Choroid plexus epithelial cell (primary cell): ENCODE data around the gene SH3PXD2A.
A peak's percentile ranks its signal among the peaks of the same experiment; 100 is the strongest.

Experiments used
- DNase-seq: peaks from one replicate; pipeline ENCODE4 v3.0.0-alpha.2; 2010; ENCODE audit warnings: low read depth
- H3K4me3 ChIP-seq: 2 replicates; pipeline ENCODE4 v1.5.1; 2011; ENCODE audit warnings: low read depth, mild to moderate bottlenecking, control low read depth, low read length, moderate library complexity
- TF ChIP-seq, protein P1 (sequence below): conservative IDR thresholded peaks from 2 replicates; pipeline ENCODE4 v1.5.1; 2011; ENCODE audit warnings: low read depth, mild to moderate bottlenecking, control low read depth, inconsistent platforms, low read length, moderate library complexity

Gene SH3PXD2A

DNA sequence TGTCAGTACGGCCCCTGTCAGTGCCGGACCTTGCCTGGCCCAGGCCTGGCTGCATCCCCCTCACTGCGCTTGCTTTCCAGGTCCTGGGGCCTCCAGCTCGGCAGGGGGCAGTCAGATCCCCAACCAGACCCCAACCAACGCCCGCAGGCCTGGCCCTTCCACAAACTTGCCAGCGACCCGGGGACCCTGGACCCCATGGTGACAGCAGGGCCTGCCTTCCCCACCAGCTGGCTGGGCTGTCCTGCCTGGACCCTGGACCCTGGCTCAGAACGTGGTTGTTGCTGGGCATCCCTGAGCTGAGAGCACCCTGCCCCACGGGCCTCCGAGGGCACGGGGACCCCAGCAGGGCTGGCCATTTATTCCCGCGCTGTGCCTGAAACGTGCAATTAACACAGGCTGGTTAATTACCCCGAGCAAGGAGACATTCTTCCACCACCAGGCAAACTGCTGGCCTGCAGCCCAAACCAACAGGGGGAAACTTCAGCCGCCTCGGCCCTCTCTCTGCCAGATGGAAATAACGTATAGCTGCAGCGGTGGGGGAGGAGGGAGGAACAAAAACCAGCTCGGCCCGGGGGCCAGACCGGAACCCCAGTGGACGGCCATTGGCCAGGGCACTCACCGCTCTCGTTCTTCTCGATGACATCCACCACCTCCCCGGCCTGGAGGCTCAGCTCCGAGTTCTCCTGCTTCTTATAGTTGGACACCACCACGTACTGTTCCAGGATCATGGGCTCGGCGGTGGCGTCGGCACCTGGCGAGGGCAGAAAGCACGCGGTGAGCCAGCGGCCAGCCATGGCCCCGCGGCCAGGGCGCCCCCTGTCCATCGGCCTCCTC lies 194.8 kb downstream of the SH3PXD2A start:
- peak; percentile 69 for DNase-seq
- TF ChIP-seq, protein P1, sequence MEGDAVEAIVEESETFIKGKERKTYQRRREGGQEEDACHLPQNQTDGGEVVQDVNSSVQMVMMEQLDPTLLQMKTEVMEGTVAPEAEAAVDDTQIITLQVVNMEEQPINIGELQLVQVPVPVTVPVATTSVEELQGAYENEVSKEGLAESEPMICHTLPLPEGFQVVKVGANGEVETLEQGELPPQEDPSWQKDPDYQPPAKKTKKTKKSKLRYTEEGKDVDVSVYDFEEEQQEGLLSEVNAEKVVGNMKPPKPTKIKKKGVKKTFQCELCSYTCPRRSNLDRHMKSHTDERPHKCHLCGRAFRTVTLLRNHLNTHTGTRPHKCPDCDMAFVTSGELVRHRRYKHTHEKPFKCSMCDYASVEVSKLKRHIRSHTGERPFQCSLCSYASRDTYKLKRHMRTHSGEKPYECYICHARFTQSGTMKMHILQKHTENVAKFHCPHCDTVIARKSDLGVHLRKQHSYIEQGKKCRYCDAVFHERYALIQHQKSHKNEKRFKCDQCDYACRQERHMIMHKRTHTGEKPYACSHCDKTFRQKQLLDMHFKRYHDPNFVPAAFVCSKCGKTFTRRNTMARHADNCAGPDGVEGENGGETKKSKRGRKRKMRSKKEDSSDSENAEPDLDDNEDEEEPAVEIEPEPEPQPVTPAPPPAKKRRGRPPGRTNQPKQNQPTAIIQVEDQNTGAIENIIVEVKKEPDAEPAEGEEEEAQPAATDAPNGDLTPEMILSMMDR, result peak; percentile 28
- peak overlapping the region; percentile 75 for H3K4me3 ChIP-seq

DNA sequence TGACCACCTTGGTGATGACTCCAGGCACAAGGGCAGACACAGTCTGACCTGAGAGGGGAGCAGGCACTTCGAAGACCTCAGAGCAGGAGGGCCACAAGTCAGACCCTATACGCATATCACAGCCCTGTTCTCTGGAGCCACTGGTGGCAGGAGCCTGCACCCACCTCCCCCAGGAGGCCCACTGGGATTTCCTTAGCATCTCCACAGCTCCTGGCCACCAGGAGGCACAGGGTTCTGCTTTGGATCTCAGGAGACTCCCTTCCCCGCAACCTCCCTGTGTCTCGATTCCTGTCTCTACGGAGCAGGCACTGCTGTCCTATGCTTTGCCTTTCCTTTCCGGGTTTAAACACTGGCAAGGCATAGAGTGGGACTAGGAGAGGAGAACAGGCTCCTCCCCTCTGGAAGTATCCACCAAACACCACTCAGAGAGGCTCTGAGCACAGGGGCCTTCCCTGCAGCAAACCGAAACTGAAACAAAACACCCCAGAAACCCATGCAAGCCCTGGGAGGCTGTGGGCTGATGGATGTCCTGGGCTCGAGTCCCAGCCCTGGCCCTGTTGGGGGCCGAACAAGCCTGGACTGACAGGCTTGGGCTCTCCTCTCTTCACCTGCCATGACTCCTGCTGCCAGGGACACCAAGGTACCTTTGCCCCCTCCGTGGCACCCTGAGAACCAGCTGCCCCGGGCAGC lies 195.6 kb downstream of the SH3PXD2A start:
- peak overlapping the region; percentile 75 for H3K4me3 ChIP-seq
- TF ChIP-seq, protein P1, result peak; percentile 43
- DNase-seq, result peak; percentile 96

DNA sequence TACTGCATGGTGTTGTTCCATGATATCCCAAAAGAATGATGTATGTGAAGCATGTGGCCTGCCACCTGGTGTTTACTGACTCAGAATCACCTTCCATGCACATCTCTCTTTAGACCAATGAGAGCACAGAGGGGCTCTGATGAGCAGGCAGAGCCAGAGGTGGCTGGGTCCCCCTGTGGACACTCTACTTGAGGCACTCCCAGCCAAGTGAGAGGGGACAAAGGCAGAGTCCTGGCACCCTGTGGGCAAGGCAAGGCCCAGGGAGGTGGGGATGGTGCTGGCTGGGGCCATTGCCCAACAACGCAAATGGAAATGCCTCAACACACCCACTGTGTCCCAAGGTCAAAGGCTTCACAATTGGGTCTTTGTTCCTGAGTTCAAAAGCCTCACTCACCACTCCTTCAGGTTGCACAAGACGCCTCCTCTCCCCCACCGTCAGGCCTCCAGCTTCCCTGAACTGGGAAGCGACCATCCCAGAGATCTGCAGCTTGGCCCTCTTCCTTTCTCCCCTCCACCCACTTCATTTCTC lies 197.3 kb downstream of the SH3PXD2A start:
- no peak for DNase-seq
- TF ChIP-seq, protein P1, result no peak
- no peak overlapping the region for H3K4me3 ChIP-seq

DNA sequence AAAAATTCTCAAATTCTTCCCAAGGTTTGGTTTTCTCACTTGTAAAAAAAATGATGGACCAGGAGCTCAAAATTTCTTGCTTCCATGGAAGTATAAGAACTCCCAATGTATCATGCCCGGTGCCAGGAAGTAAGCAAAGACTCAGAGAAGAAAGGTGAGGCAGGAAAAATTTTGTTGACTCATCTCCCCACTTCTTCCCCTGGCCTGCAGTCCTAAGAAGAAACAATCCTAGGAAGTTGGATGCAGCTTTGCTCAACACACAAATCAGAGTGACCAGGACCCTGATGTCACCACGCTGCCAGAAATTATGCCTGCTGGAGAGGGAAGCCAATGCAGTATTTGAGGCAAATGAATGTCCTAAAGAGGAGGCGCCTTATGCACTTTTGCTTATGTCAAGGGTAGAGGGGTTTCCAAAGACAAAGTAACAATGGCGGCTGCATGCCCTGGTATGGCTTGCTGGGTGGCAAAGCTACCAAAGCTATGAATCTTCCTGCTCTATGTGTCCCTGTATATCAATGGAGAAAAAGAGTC lies 198.2 kb downstream of the SH3PXD2A start:
- no peak overlapping the region for H3K4me3 ChIP-seq
- TF ChIP-seq, protein P1, result no peak
- DNase-seq, result no peak

DNA sequence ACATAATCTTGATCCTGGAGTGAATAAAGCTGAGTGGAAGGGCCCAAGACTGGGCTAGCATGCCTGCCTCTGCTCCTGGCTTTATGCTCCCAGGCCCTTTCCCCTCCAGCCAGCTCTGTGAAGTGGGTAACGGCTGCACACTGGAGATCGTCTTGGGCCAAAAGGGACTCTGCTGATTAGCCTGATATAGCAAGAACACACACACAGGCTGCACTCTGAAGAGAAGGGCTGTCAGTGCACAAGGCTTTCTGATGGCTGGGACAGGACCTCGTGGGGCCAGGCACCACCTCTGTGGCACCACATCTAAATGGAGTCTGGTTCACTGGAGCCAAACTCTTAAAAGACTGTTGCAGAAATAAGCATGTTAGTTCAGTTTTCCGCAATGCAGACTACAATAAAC lies 200.5 kb downstream of the SH3PXD2A start:
- no peak overlapping the region for H3K4me3 ChIP-seq
- TF ChIP-seq, protein P1, result no peak
- DNase-seq, result no peak

DNA sequence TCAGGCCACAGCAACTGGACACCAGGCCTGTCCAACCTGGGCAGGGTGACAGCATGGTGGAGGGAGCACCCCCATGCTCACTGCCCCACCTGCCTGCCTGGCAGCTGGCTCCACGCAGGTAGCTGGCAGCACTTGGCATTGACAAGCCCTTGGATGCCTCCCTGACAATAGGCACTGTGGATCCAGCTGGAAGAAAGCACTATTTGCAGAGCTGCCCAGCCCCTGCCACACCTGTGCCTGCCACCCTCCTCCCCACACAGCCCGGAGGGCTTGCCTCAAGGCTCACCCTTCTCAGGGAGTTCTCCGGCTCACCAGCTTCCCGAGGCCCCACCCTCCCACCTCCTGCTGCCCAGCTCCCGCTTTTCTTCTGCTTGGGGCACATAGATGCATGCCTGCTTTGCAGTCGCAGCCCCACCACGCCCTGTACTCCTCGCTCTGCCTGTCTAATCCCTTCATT lies 201.8 kb downstream of the SH3PXD2A start:
- no peak for DNase-seq
- TF ChIP-seq, protein P1, result no peak

More for the DNA sequence above, 201.8 kb downstream of the SH3PXD2A start:
- H3K4me3 ChIP-seq, result no peak overlapping the region
